ENCODE results near the gene ZNF500. TPM values are rescaled to one million over a fixed set of nuclear protein-coding genes. Genes with fewer than 3 reads are reported as not detected.

Gene ZNF500
- total and polyA plus RNA-seq, 2 experiments from 2014 or later: 5.8 to 15.3 TPM

DNA sequence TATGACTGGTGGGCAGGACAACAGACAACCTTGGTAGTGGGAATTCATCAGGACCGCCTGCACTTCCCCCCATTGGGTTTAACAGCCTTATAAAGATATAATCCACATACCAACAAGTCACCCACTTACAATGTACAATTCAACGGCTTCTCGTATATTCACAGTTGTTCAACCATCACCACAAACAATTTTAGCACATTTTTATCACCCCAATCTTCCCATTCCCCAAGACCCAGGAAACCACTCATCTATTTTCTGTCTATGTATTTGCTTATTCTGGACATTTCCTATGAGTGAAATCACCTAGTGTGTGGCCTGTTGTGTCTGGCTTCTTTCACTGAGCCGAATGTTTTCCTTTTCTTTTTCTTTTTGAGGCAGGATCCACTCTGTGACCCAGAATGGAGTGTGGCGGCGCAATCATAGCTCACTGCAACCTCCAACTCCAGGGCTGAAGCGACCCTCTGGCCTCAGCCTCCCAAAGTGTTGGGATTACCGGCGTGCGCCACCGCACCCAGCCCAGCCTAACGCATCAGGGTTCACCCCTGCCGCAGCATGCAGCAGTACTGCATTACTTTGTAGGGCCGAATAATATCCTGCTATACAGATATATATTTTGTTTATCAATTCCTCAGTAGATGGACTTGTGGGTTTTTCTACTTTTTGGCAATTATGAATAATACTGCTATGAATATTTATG, 43.7 kb downstream of the ZNF500 start:
- Histone ChIP-seq H3K79me2 (replicated peaks; ENCODE audit: insufficient read depth) (peaks cover 5% of the 10 kb centered on the region), H3F3A (replicated peaks; ENCODE audit: low read depth) (peaks cover 11% of the 10 kb centered on the region), H3K4me2 (no peak overlapping the region), H3K4me3 (no peak overlapping the region), H3K9me2 (ENCODE audit: insufficient read depth) (no peaks in the 10 kb centered on the region), H3K36me3 (ENCODE audit: insufficient read depth) (peaks cover 10% of the 10 kb centered on the region), H3K27ac (ENCODE audit: low read depth) (no peak overlapping the region; the same call in none of the 2 replicates), H2AFZ (no peak overlapping the region), H3K4me1 (ENCODE audit: insufficient read depth) (peaks cover 12% of the 10 kb centered on the region), H3K27me3 (ENCODE audit: insufficient read depth) (no peaks in the 10 kb centered on the region), H4K20me1 (replicated peaks; ENCODE audit: insufficient read depth) (0 out of 2 replicates have a peak, but pooled peaks cover 3% of the 10 kb centered on the region)
- H3K4me3 Mint-ChIP-seq: no peak overlapping the region
- H3K4me1 Mint-ChIP-seq: peaks cover 13% of the 10 kb centered on the region
- H3K27me3 Mint-ChIP-seq (ENCODE audit: insufficient read depth, low read depth, poor library complexity): peaks cover 3% of the 10 kb centered on the region
- no peaks in the 10 kb centered on the region for H3K9me3 Mint-ChIP-seq
- no peak for TF ChIP-seq NANOG (IDR thresholded peaks at IDR 0.05; ENCODE audit: borderline replicate concordance)
- no peak for TF ChIP-seq POLR2AphosphoS5 (IDR thresholded peaks at IDR 0.05; ENCODE audit: low read depth)
- TF ChIP-seq STAT1 (IDR thresholded peaks at IDR 0.05; ENCODE audit: unreplicated experiment): no peak
- TF ChIP-seq, protein P1, sequence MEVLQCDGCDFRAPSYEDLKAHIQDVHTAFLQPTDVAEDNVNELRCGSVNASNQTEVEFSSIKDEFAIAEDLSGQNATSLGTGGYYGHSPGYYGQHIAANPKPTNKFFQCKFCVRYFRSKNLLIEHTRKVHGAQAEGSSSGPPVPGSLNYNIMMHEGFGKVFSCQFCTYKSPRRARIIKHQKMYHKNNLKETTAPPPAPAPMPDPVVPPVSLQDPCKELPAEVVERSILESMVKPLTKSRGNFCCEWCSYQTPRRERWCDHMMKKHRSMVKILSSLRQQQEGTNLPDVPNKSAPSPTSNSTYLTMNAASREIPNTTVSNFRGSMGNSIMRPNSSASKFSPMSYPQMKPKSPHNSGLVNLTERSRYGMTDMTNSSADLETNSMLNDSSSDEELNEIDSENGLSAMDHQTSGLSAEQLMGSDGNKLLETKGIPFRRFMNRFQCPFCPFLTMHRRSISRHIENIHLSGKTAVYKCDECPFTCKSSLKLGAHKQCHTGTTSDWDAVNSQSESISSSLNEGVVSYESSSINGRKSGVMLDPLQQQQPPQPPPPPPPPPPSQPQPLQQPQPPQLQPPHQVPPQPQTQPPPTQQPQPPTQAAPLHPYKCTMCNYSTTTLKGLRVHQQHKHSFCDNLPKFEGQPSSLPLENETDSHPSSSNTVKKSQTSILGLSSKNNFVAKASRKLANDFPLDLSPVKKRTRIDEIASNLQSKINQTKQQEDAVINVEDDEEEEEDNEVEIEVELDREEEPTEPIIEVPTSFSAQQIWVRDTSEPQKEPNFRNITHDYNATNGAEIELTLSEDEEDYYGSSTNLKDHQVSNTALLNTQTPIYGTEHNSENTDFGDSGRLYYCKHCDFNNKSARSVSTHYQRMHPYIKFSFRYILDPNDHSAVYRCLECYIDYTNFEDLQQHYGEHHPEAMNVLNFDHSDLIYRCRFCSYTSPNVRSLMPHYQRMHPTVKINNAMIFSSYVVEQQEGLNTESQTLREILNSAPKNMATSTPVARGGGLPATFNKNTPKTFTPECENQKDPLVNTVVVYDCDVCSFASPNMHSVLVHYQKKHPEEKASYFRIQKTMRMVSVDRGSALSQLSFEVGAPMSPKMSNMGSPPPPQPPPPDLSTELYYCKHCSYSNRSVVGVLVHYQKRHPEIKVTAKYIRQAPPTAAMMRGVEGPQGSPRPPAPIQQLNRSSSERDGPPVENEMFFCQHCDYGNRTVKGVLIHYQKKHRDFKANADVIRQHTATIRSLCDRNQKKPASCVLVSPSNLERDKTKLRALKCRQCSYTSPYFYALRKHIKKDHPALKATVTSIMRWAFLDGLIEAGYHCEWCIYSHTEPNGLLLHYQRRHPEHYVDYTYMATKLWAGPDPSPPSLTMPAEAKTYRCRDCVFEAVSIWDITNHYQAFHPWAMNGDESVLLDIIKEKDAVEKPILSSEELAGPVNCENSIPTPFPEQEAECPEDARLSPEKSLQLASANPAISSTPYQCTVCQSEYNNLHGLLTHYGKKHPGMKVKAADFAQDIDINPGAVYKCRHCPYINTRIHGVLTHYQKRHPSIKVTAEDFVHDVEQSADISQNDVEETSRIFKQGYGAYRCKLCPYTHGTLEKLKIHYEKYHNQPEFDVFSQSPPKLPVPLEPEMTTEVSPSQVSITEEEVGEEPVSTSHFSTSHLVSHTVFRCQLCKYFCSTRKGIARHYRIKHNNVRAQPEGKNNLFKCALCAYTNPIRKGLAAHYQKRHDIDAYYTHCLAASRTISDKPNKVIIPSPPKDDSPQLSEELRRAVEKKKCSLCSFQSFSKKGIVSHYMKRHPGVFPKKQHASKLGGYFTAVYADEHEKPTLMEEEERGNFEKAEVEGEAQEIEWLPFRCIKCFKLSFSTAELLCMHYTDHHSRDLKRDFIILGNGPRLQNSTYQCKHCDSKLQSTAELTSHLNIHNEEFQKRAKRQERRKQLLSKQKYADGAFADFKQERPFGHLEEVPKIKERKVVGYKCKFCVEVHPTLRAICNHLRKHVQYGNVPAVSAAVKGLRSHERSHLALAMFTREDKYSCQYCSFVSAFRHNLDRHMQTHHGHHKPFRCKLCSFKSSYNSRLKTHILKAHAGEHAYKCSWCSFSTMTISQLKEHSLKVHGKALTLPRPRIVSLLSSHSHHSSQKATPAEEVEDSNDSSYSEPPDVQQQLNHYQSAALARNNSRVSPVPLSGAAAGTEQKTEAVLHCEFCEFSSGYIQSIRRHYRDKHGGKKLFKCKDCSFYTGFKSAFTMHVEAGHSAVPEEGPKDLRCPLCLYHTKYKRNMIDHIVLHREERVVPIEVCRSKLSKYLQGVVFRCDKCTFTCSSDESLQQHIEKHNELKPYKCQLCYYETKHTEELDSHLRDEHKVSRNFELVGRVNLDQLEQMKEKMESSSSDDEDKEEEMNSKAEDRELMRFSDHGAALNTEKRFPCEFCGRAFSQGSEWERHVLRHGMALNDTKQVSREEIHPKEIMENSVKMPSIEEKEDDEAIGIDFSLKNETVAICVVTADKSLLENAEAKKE (CRISPR knock-in tag; IDR thresholded peaks at IDR 0.05): no peak
- TF ChIP-seq ZNF331 (CRISPR knock-in tag; IDR thresholded peaks at IDR 0.05; ENCODE audit: low read depth): no peak
- no peak for TF ChIP-seq JUNB (IDR thresholded peaks at IDR 0.05; ENCODE audit: unreplicated experiment)
- H3K36me3 Mint-ChIP-seq (ENCODE audit: low read depth): peaks cover 33% of the 10 kb centered on the region
- ATAC-seq (no peak), DNase-seq (ENCODE audit: low spot score) (no peak)
- H3K27ac Mint-ChIP-seq: no peak overlapping the region; the same call in 1 of the 2 replicates

Measured in GM23338 (cell line).